Hepatocyte (in vitro differentiated cells): ENCODE results near the gene GJC1. TPM values are rescaled to one million over a fixed set of nuclear protein-coding genes. Genes with fewer than 3 reads are reported as not detected.

Experiments
- DNase-seq: peaks from one replicate; pipeline ENCODE4 v3.0.0-alpha.2; 2016; ENCODE audit warnings: low spot score
- H2AFZ ChIP-seq: fragments of 200-600 bp; sonication (generic); 2 replicates; pipeline ENCODE4 v1.6.0; 2016; ENCODE audit warnings: antibody characterized with exemption, mild to moderate bottlenecking
- H3K27ac ChIP-seq: fragments of 200-600 bp; sonication (generic); 2 replicates; pipeline ENCODE4 v1.5.1; 2016; ENCODE audit warnings: mild to moderate bottlenecking
- H3K27me3 ChIP-seq: fragments of 200-600 bp; sonication (generic); 2 replicates; pipeline ENCODE4 v1.6.1; 2016
- H3K36me3 ChIP-seq: fragments of 200-600 bp; sonication (generic); replicated peaks from 2 replicates; pipeline ENCODE4 v1.5.1; 2016; ENCODE audit warnings: low read depth; ENCODE audit not compliant: insufficient read depth
- H3K4me1 ChIP-seq: fragments of 200-600 bp; sonication (generic); 2 replicates; pipeline ENCODE4 v1.5.1; 2016; ENCODE audit warnings: mild to moderate bottlenecking, moderate library complexity; ENCODE audit not compliant: insufficient read depth
- H3K4me2 ChIP-seq: fragments of 200-600 bp; sonication (generic); 2 replicates; pipeline ENCODE4 v1.6.0; 2016
- H3K4me3 ChIP-seq: fragments of 200-600 bp; sonication (generic); 2 replicates; pipeline ENCODE4 v1.5.1; 2016; ENCODE audit warnings: mild to moderate bottlenecking
- H3K79me2 ChIP-seq: fragments of 200-600 bp; sonication (generic); 2 replicates; pipeline ENCODE4 v1.6.0; 2017; ENCODE audit warnings: mild to moderate bottlenecking
- H3K9me2 ChIP-seq: fragments of 200-600 bp; sonication (generic); replicated peaks from 2 replicates; pipeline ENCODE4 v1.6.0; 2017; ENCODE audit warnings: mild to moderate bottlenecking; ENCODE audit not compliant: insufficient read depth
- H3K9me3 ChIP-seq: fragments of 200-600 bp; sonication (generic); 2 replicates; pipeline ENCODE4 v1.5.1; 2016; ENCODE audit warnings: low read depth, mild to moderate bottlenecking
- H4K20me1 ChIP-seq: fragments of 200-600 bp; sonication (generic); 2 replicates; pipeline ENCODE4 v1.6.0; 2016; ENCODE audit warnings: mild to moderate bottlenecking; ENCODE audit not compliant: insufficient read depth, poor library complexity, severe bottlenecking
- CTCF ChIP-seq: fragments of 200-600 bp; sonication (generic); IDR thresholded peaks from 2 replicates; pipeline ENCODE4 v1.5.1; 2016; ENCODE audit warnings: antibody characterized with exemption, mild to moderate bottlenecking; ENCODE audit not compliant: poor library complexity
- EZH2 ChIP-seq: fragments of 200-600 bp; sonication (generic); IDR thresholded peaks from 2 replicates; pipeline ENCODE4 v1.6.1; 2016; ENCODE audit warnings: antibody characterized with exemption, mild to moderate bottlenecking, borderline replicate concordance
- EZH2phosphoT487 ChIP-seq: fragments of 200-600 bp; sonication (generic); IDR thresholded peaks from one replicate; pipeline ENCODE4 v1.6.1; 2018; ENCODE audit warnings: antibody characterized with exemption, mild to moderate bottlenecking, low read depth, moderate library complexity; ENCODE audit not compliant: unreplicated experiment, severe bottlenecking
- WGBS: methylation state at CpG from one replicate; pipeline ENCODE4 v1.1.6; 2016; ENCODE audit warnings: low lambda C conversion rate; ENCODE audit errors: missing lambda C conversion rate; 5-methylcytosine and 5-hydroxymethylcytosine counted together
- polyA plus RNA-seq: library from polyadenylated mRNA; unstranded; fragments of >200 nt; fragmentation: Nextera tagmentation; extraction: Ambion mirVana; gene quantifications from 2 replicates; pipeline ENCODE4 v1.2.1, GENCODE V29; 2016
- total RNA-seq: library from RNA; depleted of rRNA; stranded (reverse); fragments of >200 nt; gene quantifications from 2 replicates; pipeline ENCODE4 v1.2.3, GENCODE V29; 2014

The GJC1 gene
- total and polyA plus RNA-seq, 2 experiments from 2014 or later = 7.5 to 11.4 TPM

- Histone ChIP-seq H3K4me2 (no peak overlapping the region), H3K27me3 (no peaks in the 10 kb centered on the region), H3K4me3 (no peak overlapping the region), H4K20me1 (no peaks in the 10 kb centered on the region), H3K79me2 (no peaks in the 10 kb centered on the region), H3K27ac (no peak overlapping the region), H3K9me3 (no peaks in the 10 kb centered on the region), H2AFZ (no peak overlapping the region), H3K9me2 (no peaks in the 10 kb centered on the region), H3K36me3 (no peaks in the 10 kb centered on the region), H3K4me1 (no peaks in the 10 kb centered on the region)
- no peak for DNase-seq
- no peak for TF ChIP-seq CTCF
- no peak for TF ChIP-seq EZH2phosphoT487
- TF ChIP-seq EZH2 = no peak
- WGBS = 65% methylated on average over 8 of the region's 8 CpGs
These were observed 63.6 kb downstream of the GJC1 start for GRCh38 chr17:44766409-44767038.

GRCh38 chr17:44765965-44766364, 64.1 kb downstream of the GJC1 start:
- 78% methylated on average over 11 of the region's 11 CpGs for WGBS
- Histone ChIP-seq H3K27me3 (no peaks in the 10 kb centered on the region), H3K36me3 (no peaks in the 10 kb centered on the region), H3K4me1 (no peaks in the 10 kb centered on the region), H4K20me1 (no peaks in the 10 kb centered on the region), H3K79me2 (no peaks in the 10 kb centered on the region), H3K9me2 (no peaks in the 10 kb centered on the region), H3K4me3 (no peak overlapping the region), H3K27ac (no peak overlapping the region), H2AFZ (no peak overlapping the region), H3K9me3 (no peaks in the 10 kb centered on the region), H3K4me2 (no peak overlapping the region)
- TF ChIP-seq EZH2 = no peak
- DNase-seq = no peak

GRCh38 chr17:44763170-44763569, 66.9 kb downstream of the GJC1 start:
- H3K9me3 ChIP-seq = no peaks in the 10 kb centered on the region
- no peaks in the 10 kb centered on the region for H3K36me3 ChIP-seq
- H3K4me1 ChIP-seq = peaks cover 4% of the 10 kb centered on the region
- H2AFZ ChIP-seq = no peak overlapping the region
- H4K20me1 ChIP-seq = no peaks in the 10 kb centered on the region
- 90% methylated on average over 5 of the region's 5 CpGs for WGBS
- H3K79me2 ChIP-seq = no peaks in the 10 kb centered on the region
- no peak for DNase-seq
- no peak overlapping the region for H3K4me3 ChIP-seq
- peaks cover 20% of the 10 kb centered on the region for H3K27me3 ChIP-seq
- no peaks in the 10 kb centered on the region for H3K9me2 ChIP-seq
- TF ChIP-seq CTCF (no peak), EZH2 (no peak), EZH2phosphoT487 (no peak)
- no peak overlapping the region for H3K27ac ChIP-seq
- no peak overlapping the region for H3K4me2 ChIP-seq

GRCh38 chr17:44761932-44762810, 67.9 kb downstream of the GJC1 start:
- TF ChIP-seq CTCF = no peak
- no peak for TF ChIP-seq EZH2phosphoT487
- no peak for TF ChIP-seq EZH2
- Histone ChIP-seq H3K27ac (no peak overlapping the region), H3K4me3 (no peak overlapping the region), H3K4me1 (peaks cover 4% of the 10 kb centered on the region), H3K27me3 (peaks cover 30% of the 10 kb centered on the region), H3K79me2 (no peaks in the 10 kb centered on the region), H3K4me2 (no peak overlapping the region), H4K20me1 (no peaks in the 10 kb centered on the region), H3K9me2 (no peaks in the 10 kb centered on the region), H3K9me3 (no peaks in the 10 kb centered on the region), H2AFZ (no peak overlapping the region), H3K36me3 (no peaks in the 10 kb centered on the region)
- DNase-seq = no peak
- 82% methylated on average over 17 of the region's 17 CpGs for WGBS
